Adrenal gland (tissue), 12 donors: Measurements from ENCODE around the gene TGDS. TPM values are rescaled to one million over a fixed set of nuclear protein-coding genes. Genes with fewer than 3 reads are reported as not detected.
"Not testable (repeated sequence)": the region's sequence is repeated elsewhere in the genome, so short reads cannot be mapped to it uniquely, and the experiment has no call there.

Experiments
- DNase-seq, 7 donors: peaks; one replicate each; pipeline ENCODE4 v3.0.0-alpha.2; 2019 to 2020
- H3K27ac ChIP-seq, 5 donors: fragments of 200-600 bp; sonication (generic) in 4 of 5; 1 replicate in 3 of 5; 2 replicates in 2 of 5; pipeline versions ENCODE4 v1.5.1 to v1.8.0; 2016 to 2020; ENCODE audit warnings: mild to moderate bottlenecking in 1 of 5
- H3K27me3 ChIP-seq: fragments of 200-600 bp; 2 replicates; pipeline ENCODE4 v1.8.0; 2021
- H3K36me3 ChIP-seq, 2 donors: fragments of 200-600 bp; replicated peaks in 1 of 2; 1 replicate in 1 of 2; 2 replicates in 1 of 2; pipeline versions ENCODE4 v1.5.1 to v1.8.0; 2018 to 2022
- H3K4me1 ChIP-seq, 2 donors: fragments of 200-600 bp; replicated peaks in 1 of 2; 1 replicate in 1 of 2; 2 replicates in 1 of 2; pipeline versions ENCODE4 v1.5.1 to v1.8.0; 2018 to 2021
- H3K4me3 ChIP-seq, 4 donors: fragments of 200-600 bp; sonication (generic) in 3 of 4; one replicate each; pipeline ENCODE4 v1.5.1; 2016 to 2018
- H3K9me3 ChIP-seq, 3 donors: fragments of 200-600 bp; sonication (generic) in 1 of 3; replicated peaks in 1 of 3; 1 replicate in 2 of 3; 2 replicates in 1 of 3; pipeline versions ENCODE4 v1.5.1 to v1.8.0; 2016 to 2021
- POLR2A ChIP-seq, 2 donors: fragments of 450-650 bp; IDR thresholded peaks; one replicate each; pipeline ENCODE4 v1.6.1; 2017; ENCODE audit warnings: antibody characterized with exemption in 2 of 2, mild to moderate bottlenecking in 2 of 2, moderate library complexity in 1 of 2
- WGBS, 4 donors: extraction: QIAGEN DNeasy Blood & Tissue Kit in 2 of 4; methylation state at CpG; one replicate each; pipeline versions ENCODE4 v1.1.5 to v1.1.7; 2013 to 2017; 5-methylcytosine and 5-hydroxymethylcytosine counted together
- intact Hi-C, 2 donors: fragments of 100-400 bp; cut with DNase I; formaldehyde crosslinking; loops; one replicate each; pipeline versions ENCODE4 v1.14.1 to v1.15.0; 2022 to 2023
- polyA plus RNA-seq, 3 donors: library from polyadenylated mRNA; stranded (reverse); fragments of 200-250 nt in 2 of 3; fragments of 350-450 nt in 1 of 3; fragmentation: Illumina TruSeq in 1 of 3; extraction: RNeasy Lipid Tissue Mini Kit (QIAGEN cat#74804) in 1 of 3; gene quantifications; one replicate each; pipeline ENCODE4 v1.2.3, GENCODE V29; 2013 to 2014
- total RNA-seq, 9 donors: library from RNA; depleted of rRNA in 4 of 9; stranded (reverse); fragments of >200 nt in 4 of 9; fragments of 120-200 nt in 1 of 9; fragmentation: NEBNext Ultra II Directional in 1 of 9; extraction: Animal tissue kit (Norgen Biotek cat#: 25700) in 1 of 9; gene quantifications; one replicate each; pipeline versions ENCODE4 v1.1.0 to v1.2.4, GENCODE V29; 2013 to 2023
- TF ChIP-seq, protein P1 (sequence below), 6 experiments: fragments of 450-650 bp in 4 of 6; fragments of 200-600 bp in 2 of 6; sonication (generic) in 1 of 6; IDR thresholded peaks; 1 replicate in 5 of 6; 2 replicates in 1 of 6; pipeline versions ENCODE4 v1.5.1 to v1.8.0; 2016 to 2021; ENCODE audit warnings: antibody characterized with exemption in 6 of 6, mild to moderate bottlenecking in 2 of 6, moderate library complexity in 1 of 6
- donor health status: healthy with polysubstance abuse.
- donor health status: Bipolar disorder and iron deficiency.
- donor health status: DM: yes; HTN: yes; CAD: no.
- donor health status: DM: no; HTN: no; CAD: no.
- donor health status: DM: no; HTN: no; CAD: no.
- donor health status: DM: yes; HTN: yes; CAD: no.

The TGDS gene
- total and polyA plus RNA-seq, 12 donors, result 6.2 to 27.4 (median 11.6) TPM

DNA sequence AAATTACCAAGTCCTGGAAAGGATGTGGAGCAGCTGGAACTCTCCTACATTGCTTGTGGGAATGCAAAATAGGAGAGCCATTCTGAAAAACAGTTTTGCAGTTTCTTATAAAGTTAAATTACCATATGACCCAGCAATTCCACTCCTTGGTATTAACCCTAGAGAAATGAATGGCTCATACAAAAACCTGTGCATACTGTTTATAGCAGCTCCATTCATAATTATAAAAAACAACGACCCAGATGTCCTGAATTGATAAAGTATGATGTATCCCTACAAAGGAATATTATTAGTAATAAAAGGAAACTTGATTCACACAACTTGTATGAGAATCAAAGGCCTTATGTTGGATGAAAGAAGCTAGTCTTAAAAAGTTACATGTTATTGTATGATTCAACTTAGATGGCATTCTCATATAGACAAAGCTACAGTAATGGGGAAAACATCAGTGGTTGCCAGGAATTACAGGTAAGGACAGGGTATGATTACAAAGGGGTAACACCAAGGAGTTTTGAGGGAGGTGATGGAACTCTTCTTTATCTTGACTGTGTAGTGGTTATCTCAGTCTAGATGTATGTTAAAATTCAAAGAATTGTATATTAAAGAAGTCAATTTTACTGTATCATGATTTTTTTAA lies 41.1 kb upstream of the TGDS start:
- TF ChIP-seq POLR2A (IDR thresholded peaks at IDR 0.05), result no peak
- TF ChIP-seq, protein P1, sequence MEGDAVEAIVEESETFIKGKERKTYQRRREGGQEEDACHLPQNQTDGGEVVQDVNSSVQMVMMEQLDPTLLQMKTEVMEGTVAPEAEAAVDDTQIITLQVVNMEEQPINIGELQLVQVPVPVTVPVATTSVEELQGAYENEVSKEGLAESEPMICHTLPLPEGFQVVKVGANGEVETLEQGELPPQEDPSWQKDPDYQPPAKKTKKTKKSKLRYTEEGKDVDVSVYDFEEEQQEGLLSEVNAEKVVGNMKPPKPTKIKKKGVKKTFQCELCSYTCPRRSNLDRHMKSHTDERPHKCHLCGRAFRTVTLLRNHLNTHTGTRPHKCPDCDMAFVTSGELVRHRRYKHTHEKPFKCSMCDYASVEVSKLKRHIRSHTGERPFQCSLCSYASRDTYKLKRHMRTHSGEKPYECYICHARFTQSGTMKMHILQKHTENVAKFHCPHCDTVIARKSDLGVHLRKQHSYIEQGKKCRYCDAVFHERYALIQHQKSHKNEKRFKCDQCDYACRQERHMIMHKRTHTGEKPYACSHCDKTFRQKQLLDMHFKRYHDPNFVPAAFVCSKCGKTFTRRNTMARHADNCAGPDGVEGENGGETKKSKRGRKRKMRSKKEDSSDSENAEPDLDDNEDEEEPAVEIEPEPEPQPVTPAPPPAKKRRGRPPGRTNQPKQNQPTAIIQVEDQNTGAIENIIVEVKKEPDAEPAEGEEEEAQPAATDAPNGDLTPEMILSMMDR (IDR thresholded peaks at IDR 0.05), result no peak
- no peaks in the 10 kb centered on the region for H3K4me1 ChIP-seq
- DNase-seq, result no peak
- intact Hi-C loops, result no loop called here
- H3K27ac ChIP-seq, result no peak overlapping the region
- no peaks in the 10 kb centered on the region for H3K27me3 ChIP-seq
- 84 to 94% (median 89%) methylated on average over 1 of the region's 1 CpG for WGBS, 4 donors
- H3K36me3 ChIP-seq, result no peaks in the 10 kb centered on the region
- H3K9me3 ChIP-seq, result no peaks in the 10 kb centered on the region
- no peak overlapping the region for H3K4me3 ChIP-seq

DNA sequence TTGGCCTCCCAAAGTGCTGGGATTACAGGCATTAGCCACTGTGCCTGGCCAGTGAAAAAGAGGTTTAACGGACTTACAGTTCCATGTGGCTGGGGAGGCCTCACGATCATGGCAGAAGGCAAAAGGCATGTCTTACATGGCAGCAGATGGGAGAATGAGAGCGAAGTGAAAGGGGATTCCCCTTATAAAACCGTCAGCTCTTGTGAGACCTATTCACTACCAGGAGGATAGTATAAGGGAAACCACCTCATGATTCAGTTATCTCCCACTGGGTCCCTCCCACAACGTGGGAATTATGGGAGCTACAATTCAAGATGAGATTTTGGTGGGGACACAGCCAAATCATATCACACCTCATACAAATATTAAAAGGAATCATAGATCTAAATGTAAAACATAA lies 40.1 kb upstream of the TGDS start:
- H3K4me3 ChIP-seq, DNase-seq, H3K27ac ChIP-seq, intact Hi-C loops, H3K27me3 ChIP-seq, H3K4me1 ChIP-seq, H3K9me3 ChIP-seq, H3K36me3 ChIP-seq: not testable (repeated sequence)
- WGBS, 4 donors, result 77 to 87% (median 81%) methylated on average over 5 of the region's 5 CpGs

DNA sequence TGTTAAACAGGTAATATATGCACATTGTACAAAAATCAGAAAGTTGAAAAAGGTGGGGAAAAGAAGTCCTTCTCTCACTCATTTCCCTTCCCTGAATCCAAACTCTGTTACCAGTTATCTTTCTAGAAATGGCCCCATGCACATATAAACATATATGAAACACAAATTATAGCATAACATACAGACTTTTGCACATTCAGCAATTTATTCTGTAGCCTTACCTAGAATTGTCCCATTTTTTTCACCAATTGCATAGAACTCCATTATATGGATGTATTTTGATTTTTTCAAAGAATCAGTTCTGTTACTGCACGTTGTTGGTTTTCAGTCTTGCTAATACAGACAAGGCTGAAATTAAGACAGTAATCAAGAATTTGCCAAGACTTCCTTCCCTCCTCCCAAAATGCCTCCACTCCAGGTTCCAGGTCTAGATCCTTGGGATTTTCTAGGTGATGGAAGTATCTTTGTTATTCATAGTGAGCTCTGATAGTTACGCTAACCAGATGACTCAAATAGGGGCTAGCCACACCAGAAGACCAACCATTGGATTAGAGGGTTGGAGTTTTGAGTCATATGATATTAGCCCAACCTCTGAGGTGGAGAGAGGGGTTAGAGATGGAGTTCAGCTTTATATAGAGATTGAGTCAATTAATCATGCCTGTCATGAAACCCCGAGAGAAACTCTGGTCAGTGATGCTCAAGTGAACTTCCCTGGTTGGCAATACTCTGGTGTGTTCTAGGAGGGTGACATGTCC lies 36.5 kb upstream of the TGDS start:
- no peak overlapping the region for H3K4me3 ChIP-seq
- intact Hi-C loops, result no loop called here
- H3K9me3 ChIP-seq, result peaks cover 0 to 1% (median 0%) of the 10 kb centered on the region in 3 donors
- no peaks in the 10 kb centered on the region for H3K4me1 ChIP-seq
- no peak for DNase-seq
- no peak overlapping the region for H3K27ac ChIP-seq
- no peaks in the 10 kb centered on the region for H3K27me3 ChIP-seq
- H3K36me3 ChIP-seq, result peaks cover 0 to 7% of the 10 kb centered on the region in 2 donors
- TF ChIP-seq POLR2A (IDR thresholded peaks at IDR 0.05), result no peak
- TF ChIP-seq, protein P1 (IDR thresholded peaks at IDR 0.05), result no peak
- WGBS, 4 donors, result 95 to 99% (median 96%) methylated on average over 3 of the region's 3 CpGs

DNA sequence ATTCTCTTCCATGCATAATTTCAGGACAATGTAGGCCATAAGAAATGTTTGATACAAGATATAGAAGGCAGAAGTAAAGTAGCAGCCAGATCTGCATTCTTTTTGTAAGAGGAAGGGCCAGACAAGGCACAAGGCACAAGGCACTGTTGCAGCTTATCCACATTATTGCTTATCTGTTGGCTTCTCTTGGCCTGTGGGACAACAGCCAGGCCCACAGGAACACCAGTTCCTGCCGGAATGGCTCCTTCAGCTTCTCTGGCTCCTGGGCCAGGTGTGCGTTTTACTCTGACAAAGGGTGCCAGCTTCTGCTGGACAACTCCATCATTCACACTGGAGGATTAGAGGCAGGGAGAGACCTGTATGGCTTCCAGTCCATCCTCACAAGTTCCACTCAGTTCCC lies 34.9 kb upstream of the TGDS start:
- Histone ChIP-seq H3K27ac (no peak overlapping the region), H3K9me3 (peaks cover 0 to 5% (median 0%) of the 10 kb centered on the region in 3 donors), H3K27me3 (no peaks in the 10 kb centered on the region), H3K4me3 (no peak overlapping the region), H3K36me3 (peaks cover 3 to 12% of the 10 kb centered on the region in 2 donors), H3K4me1 (no peaks in the 10 kb centered on the region)
- no peak for TF ChIP-seq POLR2A (IDR thresholded peaks at IDR 0.05)
- TF ChIP-seq, protein P1 (IDR thresholded peaks at IDR 0.05), result no peak
- WGBS, 4 donors, result 93 to 100% (median 97%) methylated on average over 2 of the region's 2 CpGs
- no peak for DNase-seq
- intact Hi-C loops, result no loop called here
